Fibroblast of the aortic adventitia (primary cell): ENCODE data around the gene ALKBH4. TPM values are rescaled to one million over a fixed set of nuclear protein-coding genes. Genes with fewer than 3 reads are reported as not detected.

Experiments used
- DNase-seq: peaks from one replicate; pipeline ENCODE4 v3.0.0-alpha.2; 2010; ENCODE audit warnings: low read depth
- H3K4me3 ChIP-seq: 2 replicates; pipeline ENCODE4 v1.5.1; 2011; ENCODE audit warnings: low read depth, mild to moderate bottlenecking, control low read depth, low read length, moderate library complexity
- CTCF ChIP-seq: IDR thresholded peaks from 2 replicates; pipeline ENCODE4 v1.5.1; 2011; ENCODE audit warnings: mild to moderate bottlenecking, low read length, control low read depth, inconsistent platforms; ENCODE audit not compliant: insufficient read depth
- total RNA-seq: library from RNA; depleted of rRNA; stranded (reverse); fragments of >200 nt; gene quantifications from 2 replicates; pipeline ENCODE4 v1.2.3, GENCODE V29; 2012; ENCODE audit warnings: low replicate concordance

Gene ALKBH4
- total RNA-seq, 1 donor: 8.0 TPM

- no peak for TF ChIP-seq CTCF
- no peak overlapping the region for H3K4me3 ChIP-seq
- no peak for DNase-seq
Measured at GRCh38 chr7:102454468-102454867, 10.2 kb downstream of the ALKBH4 start.

- no peak overlapping the region for H3K4me3 ChIP-seq
- no peak for DNase-seq
- TF ChIP-seq CTCF: no peak
Measured at GRCh38 chr7:102453319-102453718, 11.3 kb downstream of the ALKBH4 start.

GRCh38 chr7:102452451-102452850, 12.2 kb downstream of the ALKBH4 start:
- no peak overlapping the region for H3K4me3 ChIP-seq
- TF ChIP-seq CTCF: no peak
- no peak for DNase-seq

- no peak overlapping the region for H3K4me3 ChIP-seq
- TF ChIP-seq CTCF: no peak
- DNase-seq: no peak
Measured at GRCh38 chr7:102451371-102452054, 13.2 kb downstream of the ALKBH4 start.

- no peak for TF ChIP-seq CTCF
- no peak for DNase-seq
Measured at GRCh38 chr7:102450242-102450641, 14.4 kb downstream of the ALKBH4 start.

GRCh38 chr7:102449136-102449535, 15.5 kb downstream of the ALKBH4 start:
- DNase-seq: no peak
- TF ChIP-seq CTCF: no peak
- no peak overlapping the region for H3K4me3 ChIP-seq

More at GRCh38 chr7:102450242-102450641, 14.4 kb downstream of the ALKBH4 start:
- no peak overlapping the region for H3K4me3 ChIP-seq

GRCh38 chr7:102447311-102447710, 17.4 kb downstream of the ALKBH4 start:
- no peak overlapping the region for H3K4me3 ChIP-seq
- no peak for DNase-seq
- TF ChIP-seq CTCF: no peak
